Upper lobe of left lung (tissue), 6 donors: ENCODE results near the gene LAMTOR1. TPM values are rescaled to one million over a fixed set of nuclear protein-coding genes. Genes with fewer than 3 reads are reported as not detected.
A peak's percentile ranks its signal among the peaks of the same experiment; 100 is the strongest.

Experiments
- ATAC-seq, 2 donors: fragments of 200-7000 bp; cut with Tn5 transposase; one replicate each; pipeline ENCODE4 v1.9.1; 2022; ENCODE audit warnings: mild to moderate bottlenecking in 2 of 2, moderate library complexity in 2 of 2; ENCODE audit not compliant: low FRiP score in 2 of 2
- DNase-seq, 2 donors: peaks; one replicate each; pipeline ENCODE4 v3.0.0-alpha.2; 2019 to 2020
- H3K27ac ChIP-seq, 4 donors: fragments of 200-600 bp; sonication (generic); one replicate each; pipeline ENCODE4 v1.5.1; 2016 to 2019
- H3K27me3 ChIP-seq, 4 donors: fragments of 200-600 bp; sonication (generic); one replicate each; pipeline ENCODE4 v1.5.1; 2017 to 2019
- H3K36me3 ChIP-seq, 4 donors: fragments of 200-600 bp; sonication (generic); one replicate each; pipeline ENCODE4 v1.5.1; 2016 to 2019
- H3K4me1 ChIP-seq, 4 donors: fragments of 200-600 bp; sonication (generic); one replicate each; pipeline ENCODE4 v1.5.1; 2018 to 2019
- H3K4me3 ChIP-seq, 4 donors: fragments of 200-600 bp; sonication (generic); one replicate each; pipeline ENCODE4 v1.5.1; 2017 to 2019; ENCODE audit warnings: mild to moderate bottlenecking in 2 of 4, moderate library complexity in 1 of 4
- H3K9me3 ChIP-seq, 4 donors: fragments of 200-600 bp; sonication (generic); one replicate each; pipeline ENCODE4 v1.5.1; 2018 to 2019
- EP300 ChIP-seq, 4 donors: sonication (generic); formaldehyde crosslinking; IDR thresholded peaks; one replicate each; pipeline ENCODE4 v1.5.1; 2017; ENCODE audit warnings: antibody characterized with exemption in 4 of 4, control low read depth in 2 of 4
- POLR2A ChIP-seq, 4 donors: fragments of 450-650 bp; IDR thresholded peaks; one replicate each; pipeline ENCODE4 v1.5.1; 2016 to 2017; ENCODE audit warnings: antibody characterized with exemption in 4 of 4, mild to moderate bottlenecking in 2 of 4
- POLR2AphosphoS5 ChIP-seq, 2 donors: sonication (generic); formaldehyde crosslinking; IDR thresholded peaks; one replicate each; pipeline ENCODE4 v1.5.1; 2017; ENCODE audit warnings: antibody characterized with exemption in 2 of 2
- WGBS, 2 donors: methylation state at CpG; one replicate each; pipeline ENCODE4 v1.1.5; 2017 to 2018; 5-methylcytosine and 5-hydroxymethylcytosine counted together
- total RNA-seq, 6 donors: library from RNA; depleted of rRNA in 4 of 6; stranded (reverse); fragments of >200 nt in 4 of 6; gene quantifications; one replicate each; pipeline versions ENCODE4 v1.1.0 to v1.2.1, GENCODE V29; 2016 to 2021
- TF ChIP-seq, protein P1 (sequence below), 6 experiments: fragments of 450-650 bp in 4 of 6; fragments of 200-600 bp in 2 of 6; sonication (generic) in 2 of 6; IDR thresholded peaks; one replicate each; pipeline ENCODE4 v1.5.1; 2016 to 2019; ENCODE audit warnings: antibody characterized with exemption in 6 of 6
- donor health status: DM: no; HTN: no; CAD: no; lungs with moderate emphysema.
- donor health status: DM: no; HTN: yes; CAD: no; lungs with severe emphysema.

The LAMTOR1 gene
- total RNA-seq, 6 donors from 2014 or later: 86.0 to 162 (median 114) TPM

DNA sequence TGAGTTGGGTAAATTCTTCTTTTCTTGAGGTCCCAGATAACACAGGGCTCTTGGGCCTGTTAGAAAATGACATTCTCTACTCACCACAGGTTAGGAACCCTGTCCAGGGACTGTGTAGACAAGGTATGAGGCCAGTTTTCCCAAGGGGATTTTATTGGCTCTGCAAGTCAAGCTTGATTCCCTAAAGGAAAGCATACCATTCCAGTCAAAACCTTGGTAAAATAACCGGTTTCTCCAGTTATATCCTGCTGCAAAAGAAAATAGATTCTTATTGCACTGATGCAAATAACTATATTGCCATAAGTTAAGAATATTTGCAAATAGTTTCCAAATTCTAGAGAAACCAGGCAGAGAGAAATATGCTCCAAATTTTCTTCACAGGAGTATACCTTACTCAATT, 22.9 kb upstream of the LAMTOR1 start:
- H3K36me3 ChIP-seq: no peaks in the 10 kb centered on the region
- H3K27me3 ChIP-seq: no peaks in the 10 kb centered on the region
- no peak for ATAC-seq
- H3K9me3 ChIP-seq: no peaks in the 10 kb centered on the region
- no peak overlapping the region for H3K27ac ChIP-seq
- H3K4me3 ChIP-seq: no peak overlapping the region
- no peak for DNase-seq
- TF ChIP-seq EP300 (IDR thresholded peaks at IDR 0.05) (no peak), POLR2A (IDR thresholded peaks at IDR 0.05) (no peak), POLR2AphosphoS5 (IDR thresholded peaks at IDR 0.05) (no peak)
- TF ChIP-seq, protein P1, sequence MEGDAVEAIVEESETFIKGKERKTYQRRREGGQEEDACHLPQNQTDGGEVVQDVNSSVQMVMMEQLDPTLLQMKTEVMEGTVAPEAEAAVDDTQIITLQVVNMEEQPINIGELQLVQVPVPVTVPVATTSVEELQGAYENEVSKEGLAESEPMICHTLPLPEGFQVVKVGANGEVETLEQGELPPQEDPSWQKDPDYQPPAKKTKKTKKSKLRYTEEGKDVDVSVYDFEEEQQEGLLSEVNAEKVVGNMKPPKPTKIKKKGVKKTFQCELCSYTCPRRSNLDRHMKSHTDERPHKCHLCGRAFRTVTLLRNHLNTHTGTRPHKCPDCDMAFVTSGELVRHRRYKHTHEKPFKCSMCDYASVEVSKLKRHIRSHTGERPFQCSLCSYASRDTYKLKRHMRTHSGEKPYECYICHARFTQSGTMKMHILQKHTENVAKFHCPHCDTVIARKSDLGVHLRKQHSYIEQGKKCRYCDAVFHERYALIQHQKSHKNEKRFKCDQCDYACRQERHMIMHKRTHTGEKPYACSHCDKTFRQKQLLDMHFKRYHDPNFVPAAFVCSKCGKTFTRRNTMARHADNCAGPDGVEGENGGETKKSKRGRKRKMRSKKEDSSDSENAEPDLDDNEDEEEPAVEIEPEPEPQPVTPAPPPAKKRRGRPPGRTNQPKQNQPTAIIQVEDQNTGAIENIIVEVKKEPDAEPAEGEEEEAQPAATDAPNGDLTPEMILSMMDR (IDR thresholded peaks at IDR 0.05): no peak
- WGBS, 2 donors: 40 to 58% methylated on average over 1 of the region's 1 CpG
- no peaks in the 10 kb centered on the region for H3K4me1 ChIP-seq

DNA sequence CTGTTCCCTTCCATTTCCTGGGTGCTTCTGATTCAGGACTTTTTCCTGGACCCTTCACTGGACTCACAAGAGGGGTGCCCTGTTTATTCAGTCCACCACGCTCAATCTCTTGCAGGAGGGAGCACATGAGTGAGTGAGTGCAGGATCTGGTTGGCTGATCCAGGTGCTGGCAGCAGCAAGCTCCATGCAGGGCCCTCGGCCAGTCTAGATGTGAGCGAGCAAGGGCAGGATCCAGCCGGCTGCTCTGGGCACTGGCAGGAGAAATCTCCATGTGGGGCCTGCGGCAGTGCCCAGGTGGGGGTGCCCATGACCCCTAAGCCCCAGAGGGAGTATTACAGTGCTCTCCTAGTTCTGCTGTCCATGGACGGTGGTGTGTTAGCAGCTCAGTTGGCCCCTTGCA, 20.9 kb upstream of the LAMTOR1 start:
- no peaks in the 10 kb centered on the region for H3K4me1 ChIP-seq
- WGBS, 2 donors: 78 to 96% methylated on average over 1 to 5 of the region's 6 CpGs
- no peak for TF ChIP-seq EP300 (IDR thresholded peaks at IDR 0.05)
- no peak for TF ChIP-seq POLR2A (IDR thresholded peaks at IDR 0.05)
- TF ChIP-seq POLR2AphosphoS5 (IDR thresholded peaks at IDR 0.05): no peak
- TF ChIP-seq, protein P1 (IDR thresholded peaks at IDR 0.05): no peak
- H3K36me3 ChIP-seq: no peaks in the 10 kb centered on the region
- no peak for DNase-seq
- H3K9me3 ChIP-seq: no peaks in the 10 kb centered on the region
- no peak overlapping the region for H3K4me3 ChIP-seq
- no peaks in the 10 kb centered on the region for H3K27me3 ChIP-seq
- H3K27ac ChIP-seq: no peak overlapping the region
- ATAC-seq: peak in 1 of 2 donors; percentile 37

DNA sequence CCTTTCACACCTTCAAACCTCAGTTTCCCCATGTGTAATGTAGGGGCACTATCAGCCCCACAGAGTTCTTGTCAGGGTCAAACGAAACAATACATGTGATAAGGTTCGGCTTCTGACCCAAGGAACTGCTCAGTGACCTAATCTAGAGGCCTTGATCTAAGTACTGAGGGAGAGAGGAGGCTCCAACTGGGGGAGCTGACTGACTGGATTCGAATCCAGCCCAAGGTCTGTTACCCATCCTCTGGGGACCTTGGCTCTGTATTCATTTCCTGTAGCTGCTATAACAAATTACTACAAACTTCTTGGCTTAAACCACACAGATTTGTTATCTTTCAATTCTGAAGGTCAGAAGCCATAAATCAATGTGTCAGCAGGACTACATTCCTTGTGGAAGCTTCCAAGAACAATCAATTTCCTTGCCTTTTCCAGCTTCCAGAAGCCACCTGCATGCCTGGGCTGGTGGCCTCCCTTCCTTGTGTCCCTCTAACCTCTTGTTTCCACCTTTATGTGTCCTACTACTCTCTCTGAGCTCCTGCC, 20.1 kb upstream of the LAMTOR1 start:
- no peak for ATAC-seq
- WGBS, 2 donors: 69 to 75% methylated on average over 3 of the region's 3 CpGs

DNA sequence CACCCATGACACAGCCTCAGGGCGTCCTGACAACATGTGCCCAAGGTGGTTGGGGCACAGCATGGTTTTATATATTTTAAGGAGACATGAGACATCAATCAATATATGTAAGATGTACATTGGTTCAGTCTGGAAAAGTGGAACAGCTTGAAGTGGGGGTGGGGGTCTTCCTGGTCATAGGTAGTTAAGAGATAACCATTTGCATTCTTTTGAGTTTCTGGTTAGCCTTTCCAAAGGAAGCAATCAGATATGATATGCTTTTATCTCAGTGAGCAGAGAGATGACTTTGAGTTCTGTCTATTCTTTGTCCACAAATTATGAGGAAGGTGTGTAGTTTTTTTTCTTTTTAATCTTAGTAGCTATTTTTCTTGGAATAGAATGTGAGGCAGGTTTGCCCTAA, 19.5 kb upstream of the LAMTOR1 start:
- H3K4me1 ChIP-seq: no peaks in the 10 kb centered on the region
- ATAC-seq: no peak
- H3K27me3 ChIP-seq: no peaks in the 10 kb centered on the region
- no peak overlapping the region for H3K27ac ChIP-seq
- no peaks in the 10 kb centered on the region for H3K36me3 ChIP-seq
- H3K9me3 ChIP-seq: no peaks in the 10 kb centered on the region
- TF ChIP-seq EP300 (IDR thresholded peaks at IDR 0.05) (no peak), POLR2A (IDR thresholded peaks at IDR 0.05) (no peak), POLR2AphosphoS5 (IDR thresholded peaks at IDR 0.05) (no peak)
- TF ChIP-seq, protein P1 (IDR thresholded peaks at IDR 0.05): no peak
- no peak overlapping the region for H3K4me3 ChIP-seq
- 73 to 83% methylated on average over 1 of the region's 1 CpG for WGBS, 2 donors
- no peak for DNase-seq

More for the DNA sequence above, 20.1 kb upstream of the LAMTOR1 start:
- Histone ChIP-seq H3K9me3 (no peaks in the 10 kb centered on the region), H3K27me3 (no peaks in the 10 kb centered on the region), H3K4me1 (no peaks in the 10 kb centered on the region), H3K4me3 (no peak overlapping the region), H3K36me3 (no peaks in the 10 kb centered on the region), H3K27ac (no peak overlapping the region)
- no peak for DNase-seq
- TF ChIP-seq, protein P1 (IDR thresholded peaks at IDR 0.05): no peak
- no peak for TF ChIP-seq EP300 (IDR thresholded peaks at IDR 0.05)
- TF ChIP-seq POLR2AphosphoS5 (IDR thresholded peaks at IDR 0.05): no peak
- no peak for TF ChIP-seq POLR2A (IDR thresholded peaks at IDR 0.05)

DNA sequence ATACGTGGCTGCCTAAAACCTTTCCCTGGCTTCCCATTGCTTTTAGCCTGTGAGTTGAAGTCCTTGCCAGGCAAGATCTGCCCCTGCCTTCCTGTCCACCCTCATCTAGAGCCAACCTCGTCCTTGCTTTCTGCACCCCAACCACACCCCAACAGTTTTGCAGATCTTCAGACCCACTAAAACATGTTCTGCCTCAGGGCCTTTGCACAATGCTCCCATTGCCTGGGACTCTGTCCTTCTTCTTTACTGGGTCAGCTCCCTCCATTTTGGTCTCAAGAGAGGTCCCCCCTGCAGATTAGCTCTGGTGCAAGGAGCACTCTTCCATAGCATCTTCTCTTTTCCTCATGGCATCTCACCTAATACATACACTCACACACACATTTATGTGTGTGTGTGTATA, 17.8 kb upstream of the LAMTOR1 start:
- WGBS, 2 donors: 69 to 81% methylated on average over 2 of the region's 2 CpGs
- TF ChIP-seq, protein P1 (IDR thresholded peaks at IDR 0.05): no peak
- TF ChIP-seq POLR2A (IDR thresholded peaks at IDR 0.05): no peak
- TF ChIP-seq POLR2AphosphoS5 (IDR thresholded peaks at IDR 0.05): no peak
- no peak for TF ChIP-seq EP300 (IDR thresholded peaks at IDR 0.05)
- no peaks in the 10 kb centered on the region for H3K9me3 ChIP-seq
- DNase-seq (no peak), ATAC-seq (no peak)
- H3K36me3 ChIP-seq: no peaks in the 10 kb centered on the region
- H3K27ac ChIP-seq: no peak overlapping the region
- no peaks in the 10 kb centered on the region for H3K4me1 ChIP-seq
- no peaks in the 10 kb centered on the region for H3K27me3 ChIP-seq
- no peak overlapping the region for H3K4me3 ChIP-seq
